Neural progenitor cell (in vitro differentiated cells): ENCODE data around the gene NETO1.

Experiments
- CTCF ChIP-seq: fragments of 200-600 bp; sonication (generic); IDR thresholded peaks from 2 replicates; pipeline ENCODE4 v1.5.1; 2017; ENCODE audit warnings: antibody characterized with exemption, mild to moderate bottlenecking
- EZH2 ChIP-seq: fragments of 200-600 bp; sonication (generic); IDR thresholded peaks from 2 replicates; pipeline ENCODE4 v1.6.1; 2017; ENCODE audit warnings: antibody characterized with exemption, mild to moderate bottlenecking, moderate library complexity
- EZH2phosphoT487 ChIP-seq: fragments of 200-600 bp; sonication (generic); IDR thresholded peaks from 2 replicates; pipeline ENCODE4 v1.6.1; 2017; ENCODE audit warnings: antibody characterized with exemption

- TF ChIP-seq CTCF (no peak), EZH2 (no peak), EZH2phosphoT487 (no peak)
These were observed 10.8 kb upstream of the NETO1 start for GRCh38 chr18:72878561-72878960.
